ENCODE results near the gene DCAF12. TPM values are rescaled to one million over a fixed set of nuclear protein-coding genes. Genes with fewer than 3 reads are reported as not detected.

Gene DCAF12
- total RNA-seq, 1 experiment from 2014 or later: 40.2 TPM

GRCh38 chr9:34140853-34141252 lies 14.4 kb upstream of the DCAF12 start:
- no TSS peak for BruUV-seq (replicated peaks)
- H3K9me2 ChIP-seq (ENCODE audit: insufficient read depth): no peaks in the 10 kb centered on the region
- CTCF ChIA-PET: no interaction called here
- POLR2A ChIA-PET: no interaction called here
- DNase-seq (ENCODE audit: low read depth, low spot score) (no peak), ATAC-seq (no peak)
- no peak overlapping the region for H3K4me3 ChIP-seq (replicated peaks in 1 of 2; ENCODE audit: low read depth in 1 of 2, low read length in 2 of 2)
- H3K9me3 ChIP-seq (ENCODE audit: control insufficient read depth in 1 of 2, insufficient read depth in 1 of 2, low read depth in 1 of 2, low read length in 2 of 2): no peaks in the 10 kb centered on the region
- H3K9ac ChIP-seq (ENCODE audit: low read length): no peak overlapping the region
- intact Hi-C loops (cut with micrococcal nuclease): no loop called here
- no peak overlapping the region for H3K27ac ChIP-seq (ENCODE audit: low read depth, low read length)
- RAD21 ChIA-PET (ENCODE audit: low non-redundant PET in 1 of 2, low total read pairs in 2 of 2, uncharacterized antibody in 2 of 2, unreplicated experiment in 2 of 2): no interaction called here
- no peaks in the 10 kb centered on the region for H3K36me3 ChIP-seq (ENCODE audit: control insufficient read depth in 1 of 2, insufficient read depth in 2 of 2, low read length in 2 of 2)
- H3K27me3 ChIP-seq (ENCODE audit: insufficient read depth, low read length): no peaks in the 10 kb centered on the region
- H3K4me2 ChIP-seq (ENCODE audit: low read length): no peak overlapping the region
- peaks cover 0 to 4% of the 10 kb centered on the region in 2 experiments; a peak in 2 of 4 replicates for H3K4me1 ChIP-seq (ENCODE audit: control insufficient read depth in 1 of 2, insufficient read depth in 2 of 2, low read length in 2 of 2)
- no peaks in the 10 kb centered on the region for H3K79me2 ChIP-seq (ENCODE audit: insufficient read depth, low read length)
- no peaks in the 10 kb centered on the region for H4K20me1 ChIP-seq (ENCODE audit: insufficient read depth)
- H2AFZ ChIP-seq (ENCODE audit: low read depth, low read length, poor library complexity, severe bottlenecking): no peak overlapping the region
- TF ChIP-seq CEBPB (IDR thresholded peaks at IDR 0.05; ENCODE audit: low read depth) (no peak), CBX3 (IDR thresholded peaks at IDR 0.05; ENCODE audit: low read depth) (no peak), POLR2AphosphoS5 (IDR thresholded peaks at IDR 0.05; ENCODE audit: low read depth, low read length) (no peak), SIN3A (IDR thresholded peaks at IDR 0.05; ENCODE audit: low read depth) (no peak), POLR2A (IDR thresholded peaks at IDR 0.05; ENCODE audit: borderline replicate concordance, extremely low read depth, insufficient read depth, insufficient read length) (no peak), ELF1 (IDR thresholded peaks at IDR 0.05; ENCODE audit: borderline replicate concordance, low read depth) (no peak), SRF (IDR thresholded peaks at IDR 0.05; ENCODE audit: low read depth) (no peak), FOSL1 (IDR thresholded peaks at IDR 0.05; ENCODE audit: low read depth) (no peak), EZH2 (IDR thresholded peaks at IDR 0.05) (no peak), JUND (IDR thresholded peaks at IDR 0.05) (no peak), RAD21 (IDR thresholded peaks at IDR 0.05; ENCODE audit: low read depth) (no peak), ZNF274 (IDR thresholded peaks at IDR 0.05; ENCODE audit: low read depth, low read length) (no peak), YY1 (IDR thresholded peaks at IDR 0.05; ENCODE audit: extremely low read depth, insufficient replicate concordance, low read depth, low read length) (no peak)
- TF ChIP-seq, protein P1, sequence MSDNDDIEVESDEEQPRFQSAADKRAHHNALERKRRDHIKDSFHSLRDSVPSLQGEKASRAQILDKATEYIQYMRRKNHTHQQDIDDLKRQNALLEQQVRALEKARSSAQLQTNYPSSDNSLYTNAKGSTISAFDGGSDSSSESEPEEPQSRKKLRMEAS (IDR thresholded peaks at IDR 0.05): no peak
- TF ChIP-seq, protein P2, sequence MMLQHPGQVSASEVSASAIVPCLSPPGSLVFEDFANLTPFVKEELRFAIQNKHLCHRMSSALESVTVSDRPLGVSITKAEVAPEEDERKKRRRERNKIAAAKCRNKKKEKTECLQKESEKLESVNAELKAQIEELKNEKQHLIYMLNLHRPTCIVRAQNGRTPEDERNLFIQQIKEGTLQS (IDR thresholded peaks at IDR 0.05): no peak
- TF ChIP-seq, protein P3, sequence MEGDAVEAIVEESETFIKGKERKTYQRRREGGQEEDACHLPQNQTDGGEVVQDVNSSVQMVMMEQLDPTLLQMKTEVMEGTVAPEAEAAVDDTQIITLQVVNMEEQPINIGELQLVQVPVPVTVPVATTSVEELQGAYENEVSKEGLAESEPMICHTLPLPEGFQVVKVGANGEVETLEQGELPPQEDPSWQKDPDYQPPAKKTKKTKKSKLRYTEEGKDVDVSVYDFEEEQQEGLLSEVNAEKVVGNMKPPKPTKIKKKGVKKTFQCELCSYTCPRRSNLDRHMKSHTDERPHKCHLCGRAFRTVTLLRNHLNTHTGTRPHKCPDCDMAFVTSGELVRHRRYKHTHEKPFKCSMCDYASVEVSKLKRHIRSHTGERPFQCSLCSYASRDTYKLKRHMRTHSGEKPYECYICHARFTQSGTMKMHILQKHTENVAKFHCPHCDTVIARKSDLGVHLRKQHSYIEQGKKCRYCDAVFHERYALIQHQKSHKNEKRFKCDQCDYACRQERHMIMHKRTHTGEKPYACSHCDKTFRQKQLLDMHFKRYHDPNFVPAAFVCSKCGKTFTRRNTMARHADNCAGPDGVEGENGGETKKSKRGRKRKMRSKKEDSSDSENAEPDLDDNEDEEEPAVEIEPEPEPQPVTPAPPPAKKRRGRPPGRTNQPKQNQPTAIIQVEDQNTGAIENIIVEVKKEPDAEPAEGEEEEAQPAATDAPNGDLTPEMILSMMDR (IDR thresholded peaks at IDR 0.05 in 2 of 3, conservative IDR thresholded peaks at IDR 0.05 in 1 of 3; ENCODE audit: borderline replicate concordance in 1 of 3, insufficient read depth in 1 of 3, low read depth in 2 of 3, low read length in 2 of 3): no peak
